CD4-positive, alpha-beta T cell treated with Interleukin-10 for 1 hour (primary cell): ENCODE measurements around the gene RNF182.
"Not testable (repeated sequence)": the region's sequence is repeated elsewhere in the genome, so short reads cannot be mapped to it uniquely, and the experiment has no call there.

Source experiments
- DNase-seq: peaks from one replicate; pipeline ENCODE4 v3.0.0-alpha.2; 2020

Gene RNF182

DNA sequence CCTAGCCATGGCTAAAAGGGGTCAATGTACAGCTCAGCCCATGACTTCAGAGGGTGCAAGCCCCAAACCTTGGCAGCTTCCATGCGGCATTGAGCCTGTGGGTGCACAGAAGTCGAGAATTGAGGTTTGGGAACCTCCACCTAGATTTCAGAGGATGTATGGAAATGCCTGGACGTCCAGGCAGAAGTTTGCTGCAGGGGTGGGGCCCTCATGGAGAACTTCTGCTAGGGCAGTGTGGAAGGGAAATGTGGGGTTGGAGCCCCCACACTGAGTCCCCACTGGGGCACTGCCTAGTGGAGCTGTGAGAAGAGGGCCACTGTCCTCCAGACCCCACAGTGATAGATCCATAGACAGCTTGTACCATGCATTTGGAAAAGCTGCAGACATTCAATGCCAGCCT, 47.9 kb downstream of the RNF182 start:
- DNase-seq, result not testable (repeated sequence)

DNA sequence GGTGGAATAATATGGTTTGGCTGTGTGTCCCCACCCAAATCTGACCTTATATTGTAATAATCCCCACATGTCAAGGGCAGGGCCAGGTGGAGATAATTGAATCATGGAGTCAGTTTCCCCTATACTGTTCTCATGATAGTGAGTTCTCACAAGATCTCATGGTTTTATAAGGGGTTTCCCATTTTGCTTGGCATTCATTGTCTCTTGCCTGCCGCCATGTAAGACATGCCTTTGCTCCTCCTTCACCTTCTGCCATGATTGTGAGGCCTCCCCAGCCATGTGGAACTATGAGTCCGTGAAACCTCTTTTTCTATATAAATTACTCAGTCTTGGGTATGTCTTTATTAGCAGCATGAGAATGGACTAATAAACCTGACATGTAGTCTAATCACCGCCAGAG, 48.7 kb downstream of the RNF182 start:
- DNase-seq, result not testable (repeated sequence)

DNA sequence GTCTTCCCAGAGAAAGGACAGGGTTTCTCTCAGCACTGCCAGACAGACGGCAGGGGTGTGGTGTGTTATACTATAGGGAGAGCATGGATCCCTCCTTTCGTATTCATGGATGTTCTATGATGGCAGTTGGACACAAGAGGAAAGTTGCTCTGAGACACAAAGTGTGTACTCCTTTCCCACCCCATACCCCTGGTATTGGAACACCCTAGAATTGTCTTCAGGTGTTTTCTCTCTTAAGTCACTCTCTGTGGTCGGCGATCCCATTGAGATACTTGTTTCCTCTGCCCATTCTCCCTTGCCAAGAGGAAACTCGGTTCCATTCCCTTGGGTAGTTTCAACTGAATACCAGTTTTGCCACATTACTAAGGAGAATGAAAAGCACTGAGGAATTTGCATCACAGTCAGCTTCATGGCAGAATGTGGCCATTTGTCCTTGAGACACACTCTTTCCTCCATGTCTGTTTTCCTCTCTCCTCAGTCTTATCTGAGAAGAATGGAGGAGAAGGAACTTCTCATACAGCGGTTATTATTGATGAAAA, 53.4 kb downstream of the RNF182 start:
- DNase-seq, result no peak

DNA sequence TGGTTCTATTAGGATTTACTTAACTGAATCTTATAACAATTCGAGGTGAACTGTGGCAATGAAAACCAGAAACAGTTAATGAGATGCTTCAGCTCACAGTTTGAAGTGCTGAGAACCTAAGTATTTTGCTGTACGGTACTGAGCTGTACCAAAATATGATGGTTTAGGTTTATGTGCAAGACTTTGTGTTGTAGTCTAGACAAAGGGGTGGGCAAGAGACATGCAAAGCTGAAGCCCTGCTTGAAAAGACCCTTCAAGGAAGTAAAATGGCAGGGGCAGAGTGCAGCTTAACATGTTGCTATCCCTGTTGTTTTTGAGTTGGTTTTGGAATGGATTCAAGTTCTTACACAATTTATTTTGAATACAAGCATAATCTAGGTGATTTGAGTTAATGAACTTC, 54.0 kb downstream of the RNF182 start:
- no peak for DNase-seq

DNA sequence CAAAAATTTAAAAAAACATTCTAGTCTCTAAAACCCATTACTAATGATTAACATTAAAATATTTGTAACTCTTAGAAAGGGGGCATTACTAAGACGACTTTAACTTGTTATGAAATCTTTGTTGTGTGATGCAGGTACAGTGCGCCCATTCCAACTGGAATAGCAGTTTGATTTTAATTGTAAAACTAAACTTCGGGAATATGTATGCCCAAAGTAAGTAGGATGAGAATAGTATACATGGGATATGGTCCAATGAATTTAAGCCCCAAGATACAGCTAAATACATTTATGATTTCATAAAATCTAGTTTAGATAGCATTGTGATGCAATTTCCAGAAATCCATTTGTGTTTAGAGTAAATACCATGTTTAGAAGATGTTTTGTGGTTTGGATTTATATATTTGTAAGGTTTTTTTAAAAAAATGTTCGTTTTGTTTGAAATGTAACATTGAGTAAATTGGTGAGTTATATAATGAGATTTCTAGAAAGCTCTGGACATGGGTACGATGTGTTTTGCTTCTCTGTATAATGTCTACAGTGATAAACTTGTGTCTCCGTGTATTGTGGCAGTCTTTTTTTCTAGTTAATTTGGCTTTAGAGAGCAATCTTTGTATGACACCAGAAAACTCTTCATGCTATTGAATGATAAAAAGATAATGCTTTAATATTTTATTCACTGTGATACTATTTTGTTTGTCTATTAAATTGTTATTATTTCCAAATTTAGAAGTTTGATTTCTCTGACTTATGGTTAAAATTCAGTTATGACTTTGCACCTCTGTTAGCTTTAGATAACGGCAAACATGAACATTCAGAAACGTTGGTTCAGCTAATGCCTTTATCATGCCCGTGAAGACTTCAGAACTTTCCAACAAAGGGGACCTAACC, 54.8 kb downstream of the RNF182 start:
- no peak for DNase-seq

DNA sequence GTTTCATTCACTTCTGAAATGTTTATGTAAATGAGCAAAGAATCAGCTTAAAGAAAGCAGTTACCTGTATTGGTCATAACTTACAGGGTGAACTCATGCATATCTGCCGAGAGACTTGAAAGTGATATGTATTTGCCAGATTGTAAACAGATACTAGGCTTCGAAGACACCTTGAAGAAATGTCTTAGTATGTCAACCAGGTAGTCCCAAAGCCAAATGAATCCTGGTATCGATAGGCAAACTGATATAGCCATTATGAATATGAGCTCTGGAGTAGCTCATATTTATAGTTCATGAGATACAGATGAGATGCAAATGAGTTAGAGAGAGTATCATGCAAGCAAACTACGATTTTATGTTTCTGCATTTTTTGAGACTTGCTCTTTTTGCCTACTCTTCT, 55.8 kb downstream of the RNF182 start:
- no peak for DNase-seq

DNA sequence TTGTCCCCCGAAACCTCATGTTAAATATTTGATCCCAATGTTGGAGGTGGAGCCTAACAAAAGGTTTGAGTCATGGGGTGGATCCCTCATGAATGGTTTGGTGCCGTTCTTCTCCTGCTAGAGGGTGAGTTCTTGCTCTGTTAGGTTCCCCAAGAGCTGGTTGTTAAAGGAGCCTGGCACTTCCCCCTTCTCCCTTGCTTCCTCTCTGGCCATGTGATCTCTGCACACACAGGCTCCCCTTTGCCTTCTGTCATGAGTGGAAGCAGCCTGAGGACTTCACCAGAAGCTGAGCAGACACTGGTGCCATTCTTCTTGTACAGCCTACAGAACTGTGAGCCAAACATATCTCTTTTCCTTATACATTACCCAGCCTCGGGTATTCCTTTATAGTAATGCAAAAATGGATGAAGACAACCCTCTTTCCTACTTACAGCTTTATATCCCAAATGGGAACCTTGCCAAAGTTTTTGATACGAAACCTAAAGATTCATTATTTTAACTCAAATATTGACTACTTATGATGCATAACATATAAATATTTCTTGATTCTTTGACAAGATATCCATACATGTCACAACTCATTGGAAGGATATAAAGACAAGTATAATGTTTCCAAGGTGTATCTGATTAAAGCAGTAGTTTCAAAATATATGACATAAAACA, 61.0 kb downstream of the RNF182 start:
- DNase-seq, result no peak

DNA sequence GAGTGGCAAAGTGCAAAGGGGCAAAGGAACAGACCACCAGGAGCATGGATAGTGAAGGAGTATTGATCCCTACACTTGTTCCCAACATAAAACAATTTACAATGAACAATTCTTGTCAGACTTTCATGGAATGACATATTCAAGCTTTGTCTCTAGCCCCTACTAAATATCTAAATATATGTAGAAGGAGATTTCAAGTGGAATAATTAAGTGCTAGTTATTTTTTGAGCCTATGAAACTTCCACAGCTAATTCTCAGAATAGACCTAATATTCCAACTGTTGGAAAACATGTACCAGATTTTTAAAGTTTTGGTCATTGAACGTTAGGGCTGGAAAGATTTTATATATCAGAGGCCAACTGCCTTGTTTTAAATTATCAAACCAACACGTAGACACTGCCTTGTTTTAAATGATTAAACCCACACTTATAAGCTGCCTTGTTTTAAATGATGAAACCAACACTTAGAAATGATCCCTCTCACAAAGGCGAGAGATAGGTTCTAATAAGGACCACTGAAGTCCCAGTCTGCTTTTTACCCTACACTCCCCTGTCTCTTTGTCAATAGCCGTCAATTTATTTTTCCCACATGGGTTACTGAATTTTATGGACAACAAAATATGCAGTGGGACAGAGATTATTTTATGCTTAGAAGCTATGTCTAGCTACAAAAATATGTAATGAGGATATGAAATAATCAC, 62.1 kb downstream of the RNF182 start:
- DNase-seq, result no peak

DNA sequence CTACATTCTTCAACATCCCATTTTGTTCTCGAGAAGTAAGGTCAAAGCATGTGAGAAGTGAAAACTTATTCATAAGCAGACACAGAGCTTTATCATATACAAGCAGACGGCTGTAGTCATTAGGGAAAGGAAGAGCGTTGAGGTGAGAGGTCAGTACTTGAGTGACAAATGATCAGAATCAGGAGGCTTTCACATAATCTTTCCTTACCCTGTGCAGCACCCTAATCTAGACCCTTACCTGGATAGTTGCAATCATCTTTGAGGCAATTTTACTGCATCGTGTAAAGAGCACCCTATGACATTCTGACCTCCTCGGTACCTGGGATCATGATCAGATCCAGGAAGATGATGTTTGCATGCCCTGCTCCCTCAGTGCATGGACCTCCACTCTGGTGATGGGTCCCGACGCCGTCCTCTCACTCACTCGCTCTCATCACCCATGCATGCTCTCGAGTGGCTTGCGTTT, 62.7 kb downstream of the RNF182 start:
- DNase-seq, result no peak

DNA sequence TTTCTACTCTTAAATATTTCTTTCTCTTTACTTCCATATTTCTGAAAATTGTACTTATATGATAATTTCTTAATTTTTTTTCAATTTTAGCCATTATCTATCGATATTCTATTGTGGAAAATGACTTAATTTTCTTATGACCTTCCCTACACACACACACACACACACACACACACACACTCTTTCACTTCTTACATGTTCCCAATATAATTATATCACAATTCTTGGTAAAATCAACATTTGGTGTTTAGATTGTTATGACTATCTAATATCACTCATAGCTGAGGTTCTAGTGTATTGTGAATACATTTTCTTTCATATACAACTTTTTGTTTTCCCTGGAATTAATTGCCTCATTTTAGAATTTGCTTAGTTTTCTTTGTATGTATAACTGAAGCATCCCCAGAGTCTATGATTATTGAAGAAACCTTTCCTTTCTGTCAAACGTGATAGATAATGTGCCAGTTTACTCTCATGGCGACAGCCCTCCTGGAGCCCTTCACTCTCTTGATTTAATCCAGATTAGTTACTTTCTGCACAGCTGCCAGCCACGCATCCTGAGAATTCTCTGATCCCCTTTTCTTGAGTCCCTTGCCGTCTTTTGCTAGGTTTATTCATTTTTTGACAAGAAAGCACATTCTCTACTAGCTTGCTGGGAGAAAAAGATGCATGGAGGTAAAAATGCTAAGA, 63.4 kb downstream of the RNF182 start:
- DNase-seq, result no peak

DNA sequence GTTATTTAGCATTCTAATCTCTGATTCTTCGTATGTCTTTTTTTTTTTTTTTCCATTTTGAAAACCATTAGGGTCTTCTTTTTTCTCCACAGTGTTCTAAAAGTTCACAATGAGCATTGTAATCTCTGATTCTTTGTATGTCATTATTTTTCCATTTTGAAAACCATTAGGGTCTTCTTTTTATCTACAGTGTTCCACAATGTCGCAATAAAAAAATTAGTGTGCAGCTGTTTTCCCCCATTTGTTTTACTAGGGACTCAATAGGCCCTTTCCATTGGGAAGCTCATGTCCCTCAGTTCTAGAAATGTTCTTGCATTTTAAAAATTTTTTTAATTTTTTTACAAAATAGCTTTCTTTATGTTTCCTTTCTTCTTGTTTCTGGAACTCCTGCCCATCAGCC, 64.2 kb downstream of the RNF182 start:
- DNase-seq, result no peak

DNA sequence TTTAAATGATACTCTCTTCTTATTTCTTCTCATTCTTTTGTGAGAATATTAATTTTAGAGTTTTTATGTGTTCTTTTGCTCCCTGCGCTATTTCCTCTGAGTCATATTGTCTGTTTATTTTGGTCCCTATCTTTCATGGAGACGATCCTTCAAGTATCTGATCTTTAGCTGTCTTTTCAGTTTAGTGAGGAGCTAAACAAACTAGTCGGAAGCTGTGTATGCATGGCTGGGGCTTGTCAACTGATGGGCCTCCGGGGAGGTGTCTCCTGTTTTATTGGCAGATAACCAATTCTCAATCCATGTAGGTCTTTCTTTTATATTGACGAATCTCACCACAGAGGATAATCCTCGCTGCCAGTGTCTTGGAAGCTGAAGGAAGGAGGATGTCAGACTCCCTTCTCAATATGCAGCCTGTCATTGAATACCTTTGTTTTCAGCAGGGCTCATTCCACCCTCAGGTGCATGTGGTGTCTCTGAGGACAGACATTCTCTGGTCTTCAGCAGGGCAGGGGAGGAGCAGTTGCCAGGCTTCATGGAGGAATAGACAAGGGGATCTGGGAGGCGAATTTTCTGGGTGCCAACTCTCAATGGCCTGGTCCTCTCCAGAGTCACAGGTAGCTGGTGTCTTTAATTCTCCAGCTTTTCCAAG, 64.9 kb downstream of the RNF182 start:
- DNase-seq, result no peak

DNA sequence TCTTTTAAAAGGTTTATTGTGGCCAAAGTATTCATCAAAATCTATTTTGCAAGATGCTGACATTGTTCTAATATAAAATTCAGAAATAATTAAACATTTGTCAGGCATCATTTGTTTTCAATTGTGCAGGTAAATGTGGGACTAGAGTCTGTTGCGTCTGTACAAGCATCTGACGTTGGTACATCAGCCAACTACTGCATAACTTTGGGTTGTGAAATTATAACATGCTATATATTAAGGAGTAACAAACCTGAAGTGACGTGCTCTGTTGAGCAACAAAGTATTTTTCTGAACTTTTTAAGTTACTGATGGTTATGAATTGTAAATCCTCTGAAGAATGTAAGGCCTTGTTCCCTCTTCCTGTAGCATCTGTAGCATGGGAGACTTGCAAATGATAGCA, 66.0 kb downstream of the RNF182 start:
- DNase-seq, result no peak

DNA sequence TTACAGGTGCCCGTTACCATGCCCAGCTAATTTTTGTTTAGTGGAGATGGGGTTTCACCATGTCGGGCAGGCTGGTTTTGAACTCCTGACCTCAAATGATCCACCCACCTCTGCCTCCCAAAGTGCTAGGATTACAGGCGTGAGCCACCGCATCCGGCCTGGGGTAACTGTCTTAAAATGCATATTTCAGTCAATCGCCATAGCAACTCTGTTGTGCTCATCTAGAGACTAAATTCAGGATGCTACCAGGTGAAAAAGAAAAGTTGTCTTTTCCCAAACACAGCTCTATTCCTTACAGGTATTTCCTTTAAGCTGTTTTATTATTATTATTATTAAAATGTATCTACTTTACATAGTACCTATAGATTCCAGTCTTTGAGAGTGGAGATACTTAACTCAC, 66.6 kb downstream of the RNF182 start:
- DNase-seq, result no peak

DNA sequence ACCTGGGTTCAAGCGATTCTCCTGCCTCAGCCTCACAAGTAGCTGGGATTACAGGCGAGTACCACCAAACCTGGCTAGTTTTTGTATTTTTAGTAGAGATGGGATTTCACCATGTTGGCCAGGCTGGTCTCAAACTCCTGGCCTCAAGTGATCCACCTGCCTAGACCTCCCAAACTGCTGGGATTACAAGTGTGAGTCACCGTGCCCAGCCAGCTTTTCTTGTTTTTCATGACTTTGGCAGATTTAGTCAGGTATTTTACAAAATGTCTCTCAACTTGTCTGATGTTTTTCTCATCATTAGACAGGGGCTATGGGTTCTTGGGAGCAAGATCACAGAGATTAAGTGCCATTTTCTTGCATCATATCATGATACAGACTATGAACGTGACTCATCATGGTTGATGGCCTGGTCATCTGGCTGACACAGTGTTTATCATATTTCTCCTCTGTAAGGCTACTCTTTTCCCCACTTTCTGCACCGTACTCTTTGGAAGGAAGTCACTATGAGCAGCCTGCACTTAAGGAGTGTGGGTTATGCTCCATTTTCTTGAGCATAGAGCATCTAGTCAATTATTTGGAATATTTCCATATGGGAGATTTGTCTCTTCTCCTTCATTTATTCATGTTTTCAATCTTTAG, 67.8 kb downstream of the RNF182 start:
- no peak for DNase-seq

DNA sequence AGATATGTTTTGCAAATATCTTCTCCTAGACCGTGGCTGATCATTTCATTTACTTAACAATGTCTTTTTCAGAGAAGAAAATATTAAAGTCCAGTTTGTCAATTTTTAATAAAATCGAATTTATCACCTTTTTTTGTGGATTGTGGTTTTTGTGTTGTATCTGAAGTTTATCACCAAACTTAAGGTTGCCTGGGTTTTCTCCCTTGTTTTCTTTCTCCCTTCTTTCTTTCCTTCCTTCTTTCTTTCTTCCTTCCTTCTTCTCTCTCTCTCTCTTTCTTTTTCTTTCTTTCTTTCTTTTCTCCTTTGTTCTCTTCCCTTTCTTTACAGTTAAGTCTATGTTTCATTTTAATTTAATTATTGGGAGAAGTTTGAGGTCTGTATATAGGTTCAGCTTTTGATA, 68.7 kb downstream of the RNF182 start:
- DNase-seq, result no peak

DNA sequence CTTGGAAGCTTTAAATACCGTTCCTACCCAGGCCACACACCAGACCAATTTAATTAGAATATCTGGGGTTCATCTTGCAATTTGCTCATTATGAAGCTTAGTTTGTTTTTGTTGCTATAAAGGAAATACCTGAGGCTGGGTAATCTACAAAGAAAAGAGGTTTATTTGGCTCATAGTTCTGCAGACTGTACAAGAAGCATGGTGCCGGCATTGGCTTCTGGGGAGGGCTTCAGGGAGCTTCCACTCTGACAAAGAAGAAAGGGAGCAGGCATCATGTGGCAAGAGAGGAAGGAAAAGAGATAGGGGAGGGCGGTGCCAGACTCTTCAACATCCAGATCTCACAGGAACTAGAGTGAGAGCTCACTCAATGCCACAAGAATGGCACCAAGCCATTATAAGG, 73.6 kb downstream of the RNF182 start:
- no peak for DNase-seq

DNA sequence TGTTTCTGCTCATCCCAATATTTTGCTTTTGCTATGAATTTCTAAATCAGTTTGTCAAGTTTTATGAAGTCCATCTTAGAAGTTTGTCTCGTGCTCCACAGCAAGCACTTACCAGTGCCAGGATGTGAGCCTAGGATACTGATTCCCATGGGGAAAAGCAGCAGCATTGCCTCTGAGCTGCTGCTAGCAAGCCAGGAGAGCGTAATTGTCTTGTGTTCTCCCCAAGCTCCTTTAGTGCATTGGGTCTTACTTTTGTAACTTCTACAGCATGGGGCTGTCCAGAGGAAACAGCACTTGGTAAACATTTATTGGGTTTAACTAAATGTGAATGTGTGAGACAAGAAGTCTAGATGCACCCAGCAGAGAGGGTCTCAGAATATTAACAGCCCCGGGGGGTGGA, 76.1 kb downstream of the RNF182 start:
- DNase-seq, result no peak

DNA sequence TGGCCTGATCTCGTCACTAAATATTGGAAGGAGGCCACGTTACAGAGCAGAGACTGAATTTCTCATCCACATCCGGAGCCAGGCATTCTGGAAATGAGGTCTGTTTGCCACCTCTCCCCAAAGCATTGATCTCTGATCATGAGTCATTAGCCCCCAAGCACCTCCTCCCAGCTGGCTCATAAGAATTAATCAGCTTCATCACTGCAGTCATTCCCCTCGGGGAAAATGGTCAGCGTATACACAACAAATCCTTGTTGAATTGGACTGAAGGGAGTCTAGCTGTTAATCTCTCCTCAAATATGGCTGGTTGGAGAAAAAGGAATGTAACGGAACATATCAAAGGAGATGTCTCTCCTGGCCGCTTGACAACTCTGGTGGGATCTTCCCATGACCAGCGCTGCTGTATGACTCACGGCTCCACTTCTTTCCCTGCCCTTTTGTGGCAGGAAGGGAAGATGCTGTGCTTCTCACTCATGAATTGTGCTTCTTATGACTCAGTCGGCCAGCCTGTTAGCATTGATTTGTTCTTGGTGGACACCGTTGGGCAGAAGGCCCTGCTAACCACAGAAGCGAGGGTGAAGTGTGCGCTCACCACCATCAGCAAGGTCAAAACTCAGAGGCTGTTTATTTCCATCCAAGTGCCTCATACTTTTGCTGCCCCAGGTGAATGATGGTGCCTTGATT, 76.7 kb downstream of the RNF182 start:
- DNase-seq, result no peak

DNA sequence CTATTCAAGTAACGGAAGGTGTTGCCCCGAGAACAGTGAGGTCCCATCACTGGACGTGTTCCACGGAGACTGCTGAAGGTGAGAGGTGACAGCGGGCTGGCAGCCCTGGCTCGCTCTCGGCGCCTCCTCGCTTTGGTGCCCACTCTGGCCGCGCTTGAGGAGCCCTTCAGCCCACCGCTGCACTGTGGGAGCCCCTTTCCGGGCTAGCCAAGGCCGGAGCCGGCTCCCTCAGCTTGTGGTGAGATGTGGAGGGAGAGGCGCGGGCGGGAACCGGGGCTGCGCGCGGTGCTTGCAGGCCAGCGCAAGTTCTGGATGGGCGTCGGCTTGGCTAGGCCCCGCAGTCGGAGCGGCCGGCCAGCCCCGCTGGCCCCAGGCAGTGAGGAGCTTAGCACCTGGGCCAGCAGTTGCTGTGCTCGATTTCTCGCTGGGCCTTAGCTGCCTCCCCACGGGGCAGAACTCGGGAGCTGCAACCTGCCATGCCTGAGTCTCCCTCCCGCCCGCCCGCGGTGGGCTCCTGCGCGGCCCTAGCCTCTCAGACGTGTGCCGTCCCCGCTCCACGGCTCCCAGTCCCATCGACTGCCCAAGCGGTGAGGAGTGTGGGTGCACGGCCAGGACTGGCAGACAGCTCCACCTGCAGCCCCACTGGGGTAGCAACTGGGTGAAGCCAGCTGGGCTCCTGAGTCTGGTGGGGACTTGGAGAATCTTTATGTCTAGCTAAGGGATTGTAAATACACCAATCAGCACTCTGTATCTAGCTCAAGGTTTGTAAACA, 77.6 kb downstream of the RNF182 start:
- DNase-seq, result no peak
